GM12892 (cell line): Measurements from ENCODE around the gene CENPB.

Source experiments
- POLR2A ChIP-seq: IDR thresholded peaks from 2 replicates; pipeline ENCODE4 v1.6.1; 2011; ENCODE audit warnings: low read depth, low read length, control low read depth
- POLR2AphosphoS5 ChIP-seq: IDR thresholded peaks from 2 replicates; pipeline ENCODE4 v1.6.1; 2011; ENCODE audit warnings: low read depth, low read length, control low read depth
- TAF1 ChIP-seq: IDR thresholded peaks from 2 replicates; pipeline ENCODE4 v1.6.1; 2011; ENCODE audit warnings: low read depth, mild to moderate bottlenecking, control low read depth, low read length, borderline replicate concordance

GRCh38 chr20:3785240-3786125, 1.1 kb downstream of the CENPB start:
- TF ChIP-seq POLR2A (no peak), TAF1 (no peak), POLR2AphosphoS5 (no peak)
